GM12873 (cell line): ENCODE measurements around the gene AP4B1.

ENCODE experiments used
- CTCF ChIP-seq: IDR thresholded peaks from 2 replicates; pipeline ENCODE4 v1.5.1; 2012; ENCODE audit warnings: low read depth, mild to moderate bottlenecking, moderate library complexity, low read length, control low read depth; ENCODE audit not compliant: insufficient read depth; ENCODE audit errors: missing control alignments

AP4B1 gene

GRCh38 chr1:113860891-113861290, 43.7 kb downstream of the AP4B1 start:
- no peak for TF ChIP-seq CTCF

DNA sequence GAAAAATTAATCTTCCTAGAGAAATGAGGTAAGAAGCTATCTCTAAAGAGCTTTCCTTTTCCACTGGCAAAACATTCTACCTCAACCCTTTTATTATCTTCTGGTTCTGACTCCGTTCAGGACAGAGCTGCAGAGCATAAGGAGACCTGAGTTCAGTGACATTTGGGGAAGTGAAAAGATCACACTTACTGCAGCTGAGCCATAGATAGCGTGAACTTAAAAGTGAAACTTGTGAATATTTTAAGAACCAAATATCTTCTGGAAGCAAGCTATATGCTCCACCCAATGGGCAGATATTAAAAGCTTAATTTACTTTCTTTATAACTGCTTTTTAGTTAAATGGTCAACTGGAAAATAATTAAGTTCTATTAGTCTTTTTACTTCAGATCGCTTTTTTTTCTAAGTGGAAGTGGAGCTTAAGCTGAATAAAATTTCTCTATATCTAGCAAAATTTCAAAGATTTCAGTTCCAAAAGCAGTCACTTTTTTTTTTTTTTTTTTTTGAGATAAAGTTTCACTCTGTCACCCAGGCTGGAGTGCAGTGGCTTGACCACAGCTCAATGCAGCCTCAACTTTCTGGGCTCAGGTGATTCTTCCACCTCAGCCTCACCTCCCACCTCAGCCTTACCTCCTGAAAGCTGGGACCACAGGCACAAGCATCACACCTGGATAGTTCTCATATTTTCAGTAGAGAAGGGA, 45.0 kb downstream of the AP4B1 start:
- no peak for TF ChIP-seq CTCF

GRCh38 chr1:113858982-113859381, 45.6 kb downstream of the AP4B1 start:
- TF ChIP-seq CTCF, result no peak

- TF ChIP-seq CTCF, result no peak
Measured at GRCh38 chr1:113858418-113858817, 46.2 kb downstream of the AP4B1 start.

DNA sequence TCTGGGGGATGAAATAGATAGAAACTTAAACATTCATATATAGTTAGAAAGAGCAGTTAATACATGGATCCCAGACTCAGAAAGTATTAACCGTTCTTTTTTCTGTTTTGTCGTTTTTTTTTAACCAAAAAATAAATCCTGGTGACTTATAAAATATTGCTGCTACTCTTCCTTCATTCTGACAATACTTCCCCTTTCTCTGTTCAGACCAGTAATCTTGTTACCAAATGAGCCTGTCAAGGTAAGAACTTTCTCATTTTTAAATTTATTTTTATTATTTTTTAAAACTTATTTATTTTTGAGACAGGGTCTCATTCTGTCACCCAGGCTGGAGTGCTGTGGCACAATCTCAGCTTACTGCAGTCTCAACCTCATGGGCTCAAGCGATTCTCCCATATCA, 46.8 kb downstream of the AP4B1 start:
- TF ChIP-seq CTCF, result no peak

GRCh38 chr1:113856401-113856790, 48.2 kb downstream of the AP4B1 start:
- no peak for TF ChIP-seq CTCF

- TF ChIP-seq CTCF, result no peak
Measured at GRCh38 chr1:113855630-113856400, 48.8 kb downstream of the AP4B1 start.
